DMS153 (cell line): ENCODE results near the gene ATP9B.
"Not testable (repeated sequence)": the region's sequence is repeated elsewhere in the genome, so short reads cannot be mapped to it uniquely, and the experiment has no call there.

Source experiments
- DNase-seq: peaks from one replicate; lab custom pipeline; 2025; lab: John Stamatoyannopoulos, UW

ATP9B gene

GRCh38 chr18:79136742-79137141, 67.5 kb downstream of the ATP9B start:
- no peak for DNase-seq

GRCh38 chr18:79139206-79139605, 70.0 kb downstream of the ATP9B start:
- DNase-seq, result no peak

GRCh38 chr18:79147014-79147413, 77.8 kb downstream of the ATP9B start:
- no peak for DNase-seq

- DNase-seq, result no peak
Observed at GRCh38 chr18:79151191-79151590, 82.0 kb downstream of the ATP9B start.

- no peak for DNase-seq
Observed at GRCh38 chr18:79156327-79156726, 87.1 kb downstream of the ATP9B start.

- no peak for DNase-seq
Observed at GRCh38 chr18:79164706-79165105, 95.5 kb downstream of the ATP9B start.

- no peak for DNase-seq
Observed at GRCh38 chr18:79166702-79167101, 97.5 kb downstream of the ATP9B start.

GRCh38 chr18:79167526-79168190, 98.5 kb downstream of the ATP9B start:
- DNase-seq, result no peak

GRCh38 chr18:79169958-79170555, 100.9 kb downstream of the ATP9B start:
- DNase-seq, result no peak

GRCh38 chr18:79172331-79172730, 103.1 kb downstream of the ATP9B start:
- not testable (repeated sequence) for DNase-seq

- DNase-seq, result no peak
Observed at GRCh38 chr18:79173742-79174141, 104.5 kb downstream of the ATP9B start.

GRCh38 chr18:79178113-79178531, 108.9 kb downstream of the ATP9B start:
- DNase-seq, result no peak

- DNase-seq, result no peak
Observed at GRCh38 chr18:79182047-79182713, 113.0 kb downstream of the ATP9B start.

- no peak for DNase-seq
Observed at GRCh38 chr18:79185648-79186047, 116.5 kb downstream of the ATP9B start.

- no peak for DNase-seq
Observed at GRCh38 chr18:79186649-79187048, 117.5 kb downstream of the ATP9B start.

GRCh38 chr18:79187532-79188277, 118.5 kb downstream of the ATP9B start:
- DNase-seq, result no peak

- DNase-seq, result no peak
Observed at GRCh38 chr18:79191418-79191817, 122.2 kb downstream of the ATP9B start.

- no peak for DNase-seq
Observed at GRCh38 chr18:79191956-79192355, 122.8 kb downstream of the ATP9B start.

GRCh38 chr18:79193826-79194225, 124.6 kb downstream of the ATP9B start:
- no peak for DNase-seq

- peak; percentile 31 for DNase-seq
Observed at GRCh38 chr18:79195716-79196683, 126.8 kb downstream of the ATP9B start.

GRCh38 chr18:79197531-79197930, 128.3 kb downstream of the ATP9B start:
- DNase-seq, result peak; percentile 80
